Measurements from ENCODE around the gene FAM185A.
"Not testable (repeated sequence)": the region's sequence is repeated elsewhere in the genome, so short reads cannot be mapped to it uniquely, and the experiment has no call there.

GRCh38 chr7:102776217-102776616, 27.4 kb downstream of the FAM185A start:
- not testable (repeated sequence) for TF ChIP-seq EP300, CTCF, POLR2A (IDR thresholded peaks at IDR 0.05)
